Natural killer cell (primary cell): ENCODE measurements around the gene RBP3. TPM values are rescaled to one million over a fixed set of nuclear protein-coding genes. Genes with fewer than 3 reads are reported as not detected.

Source experiments
- ATAC-seq, 3 donors: fragments of 150-1000 bp in 2 of 3; fragments of 200-7000 bp in 1 of 3; cut with Tn5 transposase; 1 replicate in 1 of 3; 2 replicates in 2 of 3; pipeline ENCODE4 v1.10.0; 2021; ENCODE audit warnings: mild to moderate bottlenecking in 2 of 3, moderate library complexity in 2 of 3
- DNase-seq, 2 donors: peaks; one replicate each; pipeline versions ENCODE4 v3.0.0 to v3.0.0-alpha.2; 2013 to 2021; ENCODE audit warnings: mixed read lengths in 1 of 2
- H3K27ac ChIP-seq: one replicate; pipeline ENCODE4 v1.5.1; 2013; ENCODE audit warnings: mild to moderate bottlenecking, low read length
- H3K27me3 ChIP-seq: one replicate; pipeline ENCODE4 v1.6.1; 2013; ENCODE audit warnings: low read length; ENCODE audit not compliant: control insufficient read depth, insufficient read depth
- H3K36me3 ChIP-seq: one replicate; pipeline ENCODE4 v1.6.1; 2013; ENCODE audit warnings: low read length; ENCODE audit not compliant: control insufficient read depth, insufficient read depth
- H3K4me1 ChIP-seq: one replicate; pipeline ENCODE4 v1.6.1; 2013; ENCODE audit warnings: low read length; ENCODE audit not compliant: control insufficient read depth, insufficient read depth
- H3K4me3 ChIP-seq: one replicate; pipeline ENCODE4 v1.5.1; 2013; ENCODE audit warnings: low read length
- H3K9me3 ChIP-seq: one replicate; pipeline ENCODE4 v1.6.1; 2013; ENCODE audit warnings: low read length; ENCODE audit not compliant: control insufficient read depth, insufficient read depth
- H3K27ac Mint-ChIP-seq, 2 donors: one replicate each; pipeline ENCODE4 v1.8.0; 2022; ENCODE audit warnings: mild to moderate bottlenecking in 2 of 2, mixed read lengths in 2 of 2, moderate library complexity in 1 of 2
- H3K27me3 Mint-ChIP-seq, 2 donors: one replicate each; pipeline ENCODE4 v1.8.0; 2022; ENCODE audit warnings: low read depth in 2 of 2, mixed read lengths in 2 of 2
- H3K36me3 Mint-ChIP-seq: one replicate; pipeline ENCODE4 v1.8.0; 2022; ENCODE audit warnings: mixed read lengths
- H3K4me1 Mint-ChIP-seq, 2 donors: one replicate each; pipeline ENCODE4 v1.8.0; 2022; ENCODE audit warnings: mixed read lengths in 2 of 2
- H3K4me3 Mint-ChIP-seq: one replicate; pipeline ENCODE4 v1.8.0; 2022; ENCODE audit warnings: mild to moderate bottlenecking, moderate library complexity, mixed read lengths
- H3K9me3 Mint-ChIP-seq, 2 donors: one replicate each; pipeline ENCODE4 v1.8.0; 2022; ENCODE audit warnings: mixed read lengths in 2 of 2
- WGBS: methylation state at CpG from one replicate; pipeline ENCODE4 v1.1.7; 2013; ENCODE audit warnings: missing lambda C conversion rate; ENCODE audit not compliant: insufficient coverage; 5-methylcytosine and 5-hydroxymethylcytosine counted together
- intact Hi-C: fragments of 100-400 bp; cut with micrococcal nuclease; formaldehyde crosslinking; loops from one replicate; pipeline ENCODE4 v1.14.2; 2022
- total RNA-seq, 4 donors: library from RNA; stranded (reverse); fragments of 120-200 nt in 1 of 4; gene quantifications; one replicate each; pipeline versions ENCODE4 v1.2.3 to v1.2.4, GENCODE V29; 2013 to 2022
- TF ChIP-seq, protein P1 (sequence below): fragments of 200-600 bp; IDR thresholded peaks from one replicate; pipeline ENCODE4 v1.8.0; 2022; ENCODE audit warnings: antibody characterized with exemption

Gene RBP3
- total RNA-seq, 3 donors from 2014 or later (not counting 1 experiment from before 2014, with no cell fraction given): not detected

DNA sequence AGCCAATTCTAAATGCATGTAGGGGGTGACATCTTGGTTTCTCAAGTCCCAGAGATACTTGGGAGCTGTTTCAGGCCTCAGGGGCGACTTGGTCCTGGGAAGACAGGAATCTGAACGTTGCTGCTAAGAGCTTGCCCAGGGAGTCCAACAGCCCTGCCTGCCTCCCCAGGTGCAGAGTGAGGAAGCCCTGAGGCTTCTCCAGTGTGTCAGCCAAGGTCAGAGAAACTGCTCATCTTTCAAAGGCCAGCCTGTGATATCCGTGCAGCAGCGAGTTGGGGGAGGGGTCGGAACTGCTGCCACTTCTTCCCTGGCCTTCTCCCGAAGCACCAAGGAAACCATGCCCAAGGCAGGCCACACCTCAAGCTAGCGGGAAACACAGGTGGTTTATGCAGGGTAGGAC, 16.2 kb upstream of the RBP3 start:
- H3K9me3 Mint-ChIP-seq: peaks cover 0 to 2% of the 10 kb centered on the region in 2 donors
- DNase-seq (no peak), ATAC-seq (no peak)
- TF ChIP-seq, protein P1, sequence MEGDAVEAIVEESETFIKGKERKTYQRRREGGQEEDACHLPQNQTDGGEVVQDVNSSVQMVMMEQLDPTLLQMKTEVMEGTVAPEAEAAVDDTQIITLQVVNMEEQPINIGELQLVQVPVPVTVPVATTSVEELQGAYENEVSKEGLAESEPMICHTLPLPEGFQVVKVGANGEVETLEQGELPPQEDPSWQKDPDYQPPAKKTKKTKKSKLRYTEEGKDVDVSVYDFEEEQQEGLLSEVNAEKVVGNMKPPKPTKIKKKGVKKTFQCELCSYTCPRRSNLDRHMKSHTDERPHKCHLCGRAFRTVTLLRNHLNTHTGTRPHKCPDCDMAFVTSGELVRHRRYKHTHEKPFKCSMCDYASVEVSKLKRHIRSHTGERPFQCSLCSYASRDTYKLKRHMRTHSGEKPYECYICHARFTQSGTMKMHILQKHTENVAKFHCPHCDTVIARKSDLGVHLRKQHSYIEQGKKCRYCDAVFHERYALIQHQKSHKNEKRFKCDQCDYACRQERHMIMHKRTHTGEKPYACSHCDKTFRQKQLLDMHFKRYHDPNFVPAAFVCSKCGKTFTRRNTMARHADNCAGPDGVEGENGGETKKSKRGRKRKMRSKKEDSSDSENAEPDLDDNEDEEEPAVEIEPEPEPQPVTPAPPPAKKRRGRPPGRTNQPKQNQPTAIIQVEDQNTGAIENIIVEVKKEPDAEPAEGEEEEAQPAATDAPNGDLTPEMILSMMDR: no peak
- Histone ChIP-seq H3K9me3 (no peaks in the 10 kb centered on the region), H3K4me1 (no peaks in the 10 kb centered on the region), H3K36me3 (no peaks in the 10 kb centered on the region), H3K27ac (no peak overlapping the region), H3K4me3 (no peak overlapping the region), H3K27me3 (no peaks in the 10 kb centered on the region)
- WGBS: 82% methylated on average over 7 of the region's 7 CpGs
- intact Hi-C loops: no loop called here
- H3K36me3 Mint-ChIP-seq: no peaks in the 10 kb centered on the region
- H3K4me1 Mint-ChIP-seq: peaks cover 0 to 12% of the 10 kb centered on the region in 2 donors
- peaks cover 0 to 6% of the 10 kb centered on the region in 2 donors for H3K27me3 Mint-ChIP-seq
- no peak overlapping the region for H3K27ac Mint-ChIP-seq
- H3K4me3 Mint-ChIP-seq: no peak overlapping the region

GRCh38 chr10:47332371-47332770, 15.8 kb upstream of the RBP3 start:
- H3K36me3 Mint-ChIP-seq: no peaks in the 10 kb centered on the region
- H3K36me3 ChIP-seq: no peaks in the 10 kb centered on the region
- intact Hi-C loops: no loop called here
- peaks cover 0 to 12% of the 10 kb centered on the region in 2 donors for H3K4me1 Mint-ChIP-seq
- no peak overlapping the region for H3K4me3 ChIP-seq
- 68% methylated on average over 3 of the region's 3 CpGs for WGBS
- H3K4me1 ChIP-seq: no peaks in the 10 kb centered on the region
- no peaks in the 10 kb centered on the region for H3K9me3 ChIP-seq
- TF ChIP-seq, protein P1: no peak
- DNase-seq: no peak
- H3K27me3 ChIP-seq: no peaks in the 10 kb centered on the region
- H3K9me3 Mint-ChIP-seq: peaks cover 0 to 2% of the 10 kb centered on the region in 2 donors
- H3K27ac ChIP-seq: no peak overlapping the region
- ATAC-seq: no peak
- no peak overlapping the region for H3K4me3 Mint-ChIP-seq
- H3K27ac Mint-ChIP-seq: no peak overlapping the region
- peaks cover 0 to 6% of the 10 kb centered on the region in 2 donors for H3K27me3 Mint-ChIP-seq

DNA sequence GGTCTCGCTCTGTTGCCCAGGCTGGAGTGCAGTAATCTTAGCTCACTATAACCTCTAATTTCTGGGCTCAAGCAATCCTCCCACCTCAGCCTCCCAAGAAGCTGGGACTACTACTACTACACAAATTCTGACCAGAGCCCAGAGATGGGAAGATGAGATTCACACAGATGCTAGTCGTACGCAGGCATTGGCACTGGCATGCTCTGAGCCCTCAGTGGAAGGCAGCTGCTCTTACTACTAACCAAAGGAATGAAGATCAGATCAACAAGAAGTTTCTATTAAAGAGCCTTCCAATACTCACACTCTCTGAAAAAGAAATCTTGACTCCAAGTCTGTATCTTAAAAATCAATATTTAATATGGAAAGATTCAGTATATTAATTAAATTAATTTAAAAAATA, 15.2 kb upstream of the RBP3 start:
- ATAC-seq (no peak), DNase-seq (no peak)
- Mint-ChIP-seq H3K27me3 (peaks cover 0 to 6% of the 10 kb centered on the region in 2 donors), H3K9me3 (peaks cover 0 to 2% of the 10 kb centered on the region in 2 donors), H3K4me1 (peaks cover 0 to 7% of the 10 kb centered on the region in 2 donors), H3K27ac (no peak overlapping the region), H3K4me3 (no peak overlapping the region), H3K36me3 (no peaks in the 10 kb centered on the region)
- intact Hi-C loops: no loop called here
- no peaks in the 10 kb centered on the region for H3K9me3 ChIP-seq
- 92% methylated on average over 3 of the region's 3 CpGs for WGBS
- no peaks in the 10 kb centered on the region for H3K36me3 ChIP-seq
- no peaks in the 10 kb centered on the region for H3K4me1 ChIP-seq
- H3K4me3 ChIP-seq: no peak overlapping the region
- TF ChIP-seq, protein P1: no peak
- H3K27me3 ChIP-seq: no peaks in the 10 kb centered on the region
- no peak overlapping the region for H3K27ac ChIP-seq

- no peaks in the 10 kb centered on the region for H3K27me3 ChIP-seq
- H3K36me3 Mint-ChIP-seq: no peaks in the 10 kb centered on the region
- no peak overlapping the region for H3K4me3 Mint-ChIP-seq
- ATAC-seq: no peak
- no peak overlapping the region for H3K27ac ChIP-seq
- no peak overlapping the region for H3K27ac Mint-ChIP-seq
- no peaks in the 10 kb centered on the region for H3K4me1 ChIP-seq
- H3K4me1 Mint-ChIP-seq: peaks cover 0 to 2% of the 10 kb centered on the region in 2 donors
- TF ChIP-seq, protein P1: no peak
- H3K36me3 ChIP-seq: no peaks in the 10 kb centered on the region
- peaks cover 0 to 6% of the 10 kb centered on the region in 2 donors for H3K27me3 Mint-ChIP-seq
- 89% methylated on average over 6 of the region's 6 CpGs for WGBS
- no peak overlapping the region for H3K4me3 ChIP-seq
- no peaks in the 10 kb centered on the region for H3K9me3 ChIP-seq
- DNase-seq: no peak
- intact Hi-C loops: no loop called here
- no peaks in the 10 kb centered on the region for H3K9me3 Mint-ChIP-seq
These were observed 14.6 kb upstream of the RBP3 start for GRCh38 chr10:47333532-47333931.
